A673 (cell line): Measurements from ENCODE around the gene PPP2R5D.

Experiments
- CTCF ChIP-seq: fragments of 300-800, 200-600 bp; sonication (generic); conservative IDR thresholded peaks from 2 replicates; pipeline ENCODE4 v1.5.1; 2017; ENCODE audit warnings: low read depth, mild to moderate bottlenecking, antibody characterized with exemption, low read length, moderate library complexity, mixed read lengths
- EZH2 ChIP-seq: fragments of 200-600 bp; sonication (generic); IDR thresholded peaks from 2 replicates; pipeline ENCODE4 v1.6.1; 2017; ENCODE audit warnings: borderline replicate concordance, low read depth, mild to moderate bottlenecking, mixed read lengths, antibody characterized with exemption, low read length; ENCODE audit not compliant: poor library complexity, severe bottlenecking

- TF ChIP-seq CTCF (no peak), EZH2 (no peak)
Measured at GRCh38 chr6:42938987-42939809, 45.2 kb upstream of the PPP2R5D start.
